GM12892 (cell line): ENCODE measurements around the gene SOX11.

Experiments
- POLR2A ChIP-seq: IDR thresholded peaks from 2 replicates; pipeline ENCODE4 v1.6.1; 2011; ENCODE audit warnings: low read depth, low read length, control low read depth
- POLR2AphosphoS5 ChIP-seq: IDR thresholded peaks from 2 replicates; pipeline ENCODE4 v1.6.1; 2011; ENCODE audit warnings: low read depth, low read length, control low read depth
- TAF1 ChIP-seq: IDR thresholded peaks from 2 replicates; pipeline ENCODE4 v1.6.1; 2011; ENCODE audit warnings: low read depth, mild to moderate bottlenecking, control low read depth, low read length, borderline replicate concordance

GRCh38 chr2:5683471-5683870 lies 8.7 kb upstream of the SOX11 start:
- no peak for TF ChIP-seq POLR2A
- no peak for TF ChIP-seq POLR2AphosphoS5
- TF ChIP-seq TAF1, result no peak
